Measurements from ENCODE around the gene TM9SF3.

TM9SF3 gene

DNA sequence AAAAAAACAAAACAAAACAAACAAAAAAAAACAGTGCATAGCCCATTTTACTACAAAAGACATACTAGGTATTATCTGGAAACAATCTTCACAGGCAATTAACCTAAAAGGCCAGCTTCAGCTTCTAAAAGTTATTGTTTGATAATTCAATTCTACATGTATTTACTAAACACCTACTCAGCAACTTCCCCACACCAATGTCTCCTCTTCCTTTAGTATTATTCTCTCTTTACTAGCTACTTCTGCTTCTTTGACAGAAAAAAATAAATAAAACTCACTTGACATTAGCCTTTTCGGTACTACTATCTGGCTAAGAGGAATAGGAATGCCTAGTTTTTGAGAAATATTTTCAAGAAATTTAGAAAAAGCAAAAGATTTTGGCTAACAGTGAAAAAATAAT is 2.8 kb downstream of the TM9SF3 start:
- Histone ChIP-seq H4K20me1 (ENCODE audit: insufficient read depth, low read length) (peaks cover 40% of the 10 kb centered on the region), H3K9ac (ENCODE audit: low read length) (no peak overlapping the region), H3K4me1 (ENCODE audit: low read length) (peaks cover 16% of the 10 kb centered on the region; the same call in 1 of the 2 replicates), H3K27me3 (replicated peaks; ENCODE audit: insufficient read depth, low read length) (no peaks in the 10 kb centered on the region), H2AFZ (ENCODE audit: low read length) (no peak overlapping the region), H3K4me3 (ENCODE audit: low read length) (no peak overlapping the region), H3K36me3 (replicated peaks; ENCODE audit: insufficient read depth, low read length) (no peaks in the 10 kb centered on the region), H3K4me2 (ENCODE audit: low read depth, low read length) (no peak overlapping the region), H3K9me3 (replicated peaks; ENCODE audit: insufficient read depth, low read length) (no peaks in the 10 kb centered on the region), H3F3A (ENCODE audit: insufficient read depth, low read length) (peaks cover 13% of the 10 kb centered on the region), H3K9me2 (replicated peaks; ENCODE audit: insufficient read depth, low read length) (no peaks in the 10 kb centered on the region), H3K79me2 (ENCODE audit: low read length) (peaks cover 76% of the 10 kb centered on the region), H3K27ac (ENCODE audit: low read length) (no peak overlapping the region)
- no peak for TF ChIP-seq EZH2phosphoT487 (IDR thresholded peaks at IDR 0.05; ENCODE audit: low read length)
- TF ChIP-seq, protein P1, sequence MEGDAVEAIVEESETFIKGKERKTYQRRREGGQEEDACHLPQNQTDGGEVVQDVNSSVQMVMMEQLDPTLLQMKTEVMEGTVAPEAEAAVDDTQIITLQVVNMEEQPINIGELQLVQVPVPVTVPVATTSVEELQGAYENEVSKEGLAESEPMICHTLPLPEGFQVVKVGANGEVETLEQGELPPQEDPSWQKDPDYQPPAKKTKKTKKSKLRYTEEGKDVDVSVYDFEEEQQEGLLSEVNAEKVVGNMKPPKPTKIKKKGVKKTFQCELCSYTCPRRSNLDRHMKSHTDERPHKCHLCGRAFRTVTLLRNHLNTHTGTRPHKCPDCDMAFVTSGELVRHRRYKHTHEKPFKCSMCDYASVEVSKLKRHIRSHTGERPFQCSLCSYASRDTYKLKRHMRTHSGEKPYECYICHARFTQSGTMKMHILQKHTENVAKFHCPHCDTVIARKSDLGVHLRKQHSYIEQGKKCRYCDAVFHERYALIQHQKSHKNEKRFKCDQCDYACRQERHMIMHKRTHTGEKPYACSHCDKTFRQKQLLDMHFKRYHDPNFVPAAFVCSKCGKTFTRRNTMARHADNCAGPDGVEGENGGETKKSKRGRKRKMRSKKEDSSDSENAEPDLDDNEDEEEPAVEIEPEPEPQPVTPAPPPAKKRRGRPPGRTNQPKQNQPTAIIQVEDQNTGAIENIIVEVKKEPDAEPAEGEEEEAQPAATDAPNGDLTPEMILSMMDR (IDR thresholded peaks at IDR 0.05; ENCODE audit: low read length): no peak
- TF ChIP-seq EZH2 (optimal IDR thresholded peaks at IDR 0.05; ENCODE audit: low read depth, low read length): no peak
- no peak for DNase-seq

DNA sequence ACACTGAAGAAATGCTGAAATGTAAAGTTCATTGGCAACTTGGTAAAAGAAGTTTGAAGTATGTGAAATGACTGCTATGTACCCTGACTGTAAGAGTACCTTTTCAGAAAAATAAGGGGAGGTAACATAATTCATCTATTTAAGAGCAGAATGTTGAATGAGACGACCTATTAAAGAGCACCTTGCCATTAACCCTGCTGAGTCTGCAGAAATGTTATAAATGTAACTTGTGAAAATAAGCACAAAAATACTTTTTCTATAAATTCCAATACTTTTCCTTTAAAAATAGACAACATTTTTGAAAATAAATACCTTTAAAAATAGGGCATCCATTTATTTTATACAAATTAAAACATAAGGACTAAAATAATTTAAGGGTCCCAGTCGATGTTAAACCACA is 7.7 kb downstream of the TM9SF3 start:
- H3K4me3 ChIP-seq (ENCODE audit: low read length): no peak overlapping the region
- H3K9me3 ChIP-seq (replicated peaks; ENCODE audit: insufficient read depth, low read length): no peaks in the 10 kb centered on the region
- no peaks in the 10 kb centered on the region for H3K9me2 ChIP-seq (replicated peaks; ENCODE audit: insufficient read depth, low read length)
- H3K36me3 ChIP-seq (replicated peaks; ENCODE audit: insufficient read depth, low read length): no peaks in the 10 kb centered on the region
- no peak for DNase-seq
- no peak overlapping the region for H2AFZ ChIP-seq (ENCODE audit: low read length)
- H3K4me1 ChIP-seq (ENCODE audit: low read length): 0 out of 2 replicates have a peak, but pooled peaks cover 4% of the 10 kb centered on the region
- H3K27ac ChIP-seq (ENCODE audit: low read length): no peak overlapping the region
- H3F3A ChIP-seq (ENCODE audit: insufficient read depth, low read length): no peaks in the 10 kb centered on the region
- peaks cover 51% of the 10 kb centered on the region for H4K20me1 ChIP-seq (ENCODE audit: insufficient read depth, low read length)
- H3K4me2 ChIP-seq (ENCODE audit: low read depth, low read length): no peak overlapping the region
- H3K79me2 ChIP-seq (ENCODE audit: low read length): peaks cover 96% of the 10 kb centered on the region
- TF ChIP-seq EZH2phosphoT487 (IDR thresholded peaks at IDR 0.05; ENCODE audit: low read length): no peak
- TF ChIP-seq, protein P1 (IDR thresholded peaks at IDR 0.05; ENCODE audit: low read length): no peak
- no peak for TF ChIP-seq EZH2 (optimal IDR thresholded peaks at IDR 0.05; ENCODE audit: low read depth, low read length)
- no peaks in the 10 kb centered on the region for H3K27me3 ChIP-seq (replicated peaks; ENCODE audit: insufficient read depth, low read length)
- H3K9ac ChIP-seq (ENCODE audit: low read length): no peak overlapping the region

DNA sequence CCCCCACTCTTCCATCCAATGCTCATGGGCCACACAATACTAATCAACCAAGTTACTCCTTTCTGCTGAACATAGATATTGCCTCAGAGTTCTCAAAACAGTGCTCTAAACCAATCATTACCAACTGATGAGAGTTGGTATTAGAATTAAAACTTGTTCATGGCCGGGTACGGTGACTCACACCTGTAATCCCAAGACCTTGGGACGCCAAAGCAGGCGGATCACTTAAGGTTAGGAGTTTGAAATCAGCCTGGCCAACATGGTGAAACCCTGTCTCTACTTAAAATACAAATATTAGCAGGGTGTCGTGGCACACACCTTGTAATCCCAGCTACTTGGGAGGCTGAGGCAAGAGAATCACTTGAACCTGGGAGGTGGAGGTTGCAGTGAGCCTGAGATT is 8.2 kb downstream of the TM9SF3 start:
- no peaks in the 10 kb centered on the region for H3K36me3 ChIP-seq (replicated peaks; ENCODE audit: insufficient read depth, low read length)
- no peak overlapping the region for H2AFZ ChIP-seq (ENCODE audit: low read length)
- H3K4me3 ChIP-seq (ENCODE audit: low read length): no peak overlapping the region
- DNase-seq: no peak
- peaks cover 50% of the 10 kb centered on the region for H4K20me1 ChIP-seq (ENCODE audit: insufficient read depth, low read length)
- no peaks in the 10 kb centered on the region for H3K9me3 ChIP-seq (replicated peaks; ENCODE audit: insufficient read depth, low read length)
- 0 out of 2 replicates have a peak, but pooled peaks cover 4% of the 10 kb centered on the region for H3K4me1 ChIP-seq (ENCODE audit: low read length)
- H3K9ac ChIP-seq (ENCODE audit: low read length): no peak overlapping the region
- TF ChIP-seq, protein P1 (IDR thresholded peaks at IDR 0.05; ENCODE audit: low read length): no peak
- TF ChIP-seq EZH2phosphoT487 (IDR thresholded peaks at IDR 0.05; ENCODE audit: low read length) (no peak), EZH2 (optimal IDR thresholded peaks at IDR 0.05; ENCODE audit: low read depth, low read length) (no peak)
- no peak overlapping the region for H3K27ac ChIP-seq (ENCODE audit: low read length)
- H3K27me3 ChIP-seq (replicated peaks; ENCODE audit: insufficient read depth, low read length): no peaks in the 10 kb centered on the region
- no peaks in the 10 kb centered on the region for H3K9me2 ChIP-seq (replicated peaks; ENCODE audit: insufficient read depth, low read length)
- peaks cover 91% of the 10 kb centered on the region for H3K79me2 ChIP-seq (ENCODE audit: low read length)
- no peaks in the 10 kb centered on the region for H3F3A ChIP-seq (ENCODE audit: insufficient read depth, low read length)
- H3K4me2 ChIP-seq (ENCODE audit: low read depth, low read length): no peak overlapping the region

Data from MM.1S (cell line).